Measurements from ENCODE around the gene NPC1.
"Not testable (repeated sequence)": the region's sequence is repeated elsewhere in the genome, so short reads cannot be mapped to it uniquely, and the experiment has no call there.

NPC1 gene

GRCh38 chr18:23609390-23610023, 23.2 kb upstream of the NPC1 start:
- no peak for DNase-seq (ENCODE audit: low spot score)

GRCh38 chr18:23608211-23608610, 21.9 kb upstream of the NPC1 start:
- DNase-seq (ENCODE audit: low spot score), result no peak

- no peak for DNase-seq (ENCODE audit: low spot score)
Measured at GRCh38 chr18:23605941-23606340, 19.6 kb upstream of the NPC1 start.

GRCh38 chr18:23599809-23600208, 13.5 kb upstream of the NPC1 start:
- no peak for DNase-seq (ENCODE audit: low spot score)

GRCh38 chr18:23596183-23596582, 9.9 kb upstream of the NPC1 start:
- DNase-seq (ENCODE audit: low spot score), result no peak

- no peak for DNase-seq (ENCODE audit: low spot score)
Measured at GRCh38 chr18:23595591-23595990, 9.3 kb upstream of the NPC1 start.

- DNase-seq (ENCODE audit: low spot score), result peak; percentile 93
Measured at GRCh38 chr18:23593720-23594119, 7.4 kb upstream of the NPC1 start.

GRCh38 chr18:23592911-23593310, 6.6 kb upstream of the NPC1 start:
- DNase-seq (ENCODE audit: low spot score), result no peak

- DNase-seq (ENCODE audit: low spot score), result no peak
Measured at GRCh38 chr18:23591011-23591410, 4.7 kb upstream of the NPC1 start.

- DNase-seq (ENCODE audit: low spot score), result no peak
Measured at GRCh38 chr18:23588836-23589560, 2.7 kb upstream of the NPC1 start.

GRCh38 chr18:23587220-23587642, 925 bp upstream of the NPC1 start:
- no peak for DNase-seq (ENCODE audit: low spot score)

GRCh38 chr18:23585897-23586248, 433 bp downstream of the NPC1 start:
- no peak for DNase-seq (ENCODE audit: low spot score)

- peak; percentile 60 for DNase-seq (ENCODE audit: low spot score)
Measured at GRCh38 chr18:23585007-23585871, 1.1 kb downstream of the NPC1 start.

GRCh38 chr18:23584019-23584983, 2.0 kb downstream of the NPC1 start:
- DNase-seq (ENCODE audit: low spot score), result no peak

- no peak for DNase-seq (ENCODE audit: low spot score)
Measured at GRCh38 chr18:23583071-23583865, 3.0 kb downstream of the NPC1 start.

- DNase-seq (ENCODE audit: low spot score), result no peak
Measured at GRCh38 chr18:23580677-23581367, 5.5 kb downstream of the NPC1 start.

- DNase-seq (ENCODE audit: low spot score), result no peak
Measured at GRCh38 chr18:23578891-23579653, 7.2 kb downstream of the NPC1 start.

- DNase-seq (ENCODE audit: low spot score), result no peak
Measured at GRCh38 chr18:23578067-23578701, 8.1 kb downstream of the NPC1 start.

- DNase-seq (ENCODE audit: low spot score), result not testable (repeated sequence)
Measured at GRCh38 chr18:23577521-23577920, 8.8 kb downstream of the NPC1 start.
